Inferior parietal cortex (tissue), 1 donor: Measurements from ENCODE around the gene PCMTD2.

ENCODE experiments used
- DNase-seq: peaks from one replicate; pipeline ENCODE4 v3.0.0-alpha.2; 2016; ENCODE audit errors: extremely low spot score

Gene PCMTD2

GRCh38 chr20:64256282-64256935, 861 bp downstream of the PCMTD2 start:
- DNase-seq: no peak

DNA sequence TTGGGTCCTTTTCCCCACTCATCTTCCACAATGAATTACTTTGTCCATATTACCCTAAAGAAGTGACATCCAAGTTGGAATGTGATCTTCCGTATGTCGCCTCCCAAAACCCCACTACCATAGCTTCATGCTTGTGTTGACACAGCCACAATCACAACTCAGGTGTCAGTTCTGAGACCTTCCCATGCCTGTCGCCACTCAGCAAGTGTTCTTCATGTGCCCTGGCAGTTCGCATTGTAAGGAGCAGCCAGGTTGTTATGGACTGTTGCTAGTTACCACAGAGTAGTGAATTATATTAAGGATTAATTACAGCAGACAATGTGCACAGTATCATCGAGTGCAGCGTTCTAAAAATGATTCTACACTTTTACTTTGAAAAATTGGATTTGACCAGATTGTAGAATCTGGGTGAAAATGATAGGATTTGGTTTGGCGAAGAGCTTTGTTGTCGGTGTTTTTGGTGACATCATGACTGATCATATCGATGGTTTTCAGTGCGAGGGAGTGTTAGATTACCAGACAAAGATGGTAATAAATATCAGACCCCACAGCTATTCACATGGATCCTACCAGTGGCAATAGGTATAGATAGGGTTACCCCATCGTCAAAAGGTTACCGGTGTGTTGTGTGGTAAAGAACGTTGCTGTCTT, 1.7 kb downstream of the PCMTD2 start:
- no peak for DNase-seq

GRCh38 chr20:64258071-64258823, 2.7 kb downstream of the PCMTD2 start:
- DNase-seq: no peak

DNA sequence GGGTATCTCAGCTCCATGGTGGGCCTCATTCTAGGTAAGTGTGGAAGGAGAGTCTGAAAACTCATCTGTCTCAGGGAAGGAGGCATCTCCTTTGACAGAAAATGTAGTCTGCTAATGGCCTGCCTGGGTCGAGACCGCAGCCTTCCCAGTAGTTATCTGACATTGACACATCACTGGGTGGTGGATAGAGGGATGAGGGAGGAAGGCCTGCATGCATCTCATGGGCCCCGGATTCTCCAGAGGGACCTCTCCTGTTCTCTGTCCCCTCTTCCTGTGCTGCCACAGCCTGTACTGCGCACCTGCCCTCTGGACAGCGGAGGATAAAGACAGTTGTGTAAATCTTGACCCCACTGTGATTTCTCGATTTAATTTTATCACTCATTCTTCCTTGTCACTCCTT, 4.7 kb downstream of the PCMTD2 start:
- no peak for DNase-seq

DNA sequence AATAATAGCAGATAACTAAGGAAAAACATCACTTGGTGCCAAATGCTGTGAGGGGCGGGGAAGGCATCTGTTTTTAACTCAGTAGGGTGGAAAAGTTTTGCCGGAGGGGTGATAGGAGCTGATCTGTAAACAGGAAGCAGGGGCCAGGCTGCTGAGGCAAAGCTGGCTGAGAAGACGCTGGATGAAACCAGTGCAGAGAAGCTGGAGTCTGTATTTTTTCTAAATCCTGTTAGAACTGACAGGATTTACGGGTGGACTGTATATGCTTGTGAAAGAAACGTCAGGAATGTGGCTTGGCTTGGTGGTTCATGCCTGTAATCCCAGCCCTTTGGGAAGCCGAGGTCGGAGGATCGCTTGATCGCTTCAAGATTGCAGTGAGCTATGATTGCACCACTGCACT, 5.6 kb downstream of the PCMTD2 start:
- no peak for DNase-seq

DNA sequence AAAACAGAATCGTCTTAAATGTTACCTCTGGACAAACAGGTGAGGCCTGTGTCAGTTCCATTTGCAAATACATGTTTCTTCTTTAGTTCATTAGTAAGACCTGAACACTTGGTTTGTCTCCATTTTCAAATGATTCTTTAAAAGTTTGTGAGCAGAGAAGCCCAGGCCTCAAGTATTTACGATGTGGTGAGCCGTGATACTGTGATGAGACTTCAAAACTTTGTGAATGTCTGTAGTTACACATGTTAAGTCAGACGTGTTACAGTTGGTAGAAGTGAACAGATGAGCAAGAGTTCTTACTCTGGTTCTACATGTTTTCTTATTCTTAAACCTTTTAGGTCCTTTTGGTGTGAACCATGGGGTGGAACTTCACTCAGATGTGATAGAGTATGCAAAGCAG, 8.5 kb downstream of the PCMTD2 start:
- DNase-seq: no peak

- DNase-seq: no peak
Observed at GRCh38 chr20:64265201-64265600, 9.7 kb downstream of the PCMTD2 start.

DNA sequence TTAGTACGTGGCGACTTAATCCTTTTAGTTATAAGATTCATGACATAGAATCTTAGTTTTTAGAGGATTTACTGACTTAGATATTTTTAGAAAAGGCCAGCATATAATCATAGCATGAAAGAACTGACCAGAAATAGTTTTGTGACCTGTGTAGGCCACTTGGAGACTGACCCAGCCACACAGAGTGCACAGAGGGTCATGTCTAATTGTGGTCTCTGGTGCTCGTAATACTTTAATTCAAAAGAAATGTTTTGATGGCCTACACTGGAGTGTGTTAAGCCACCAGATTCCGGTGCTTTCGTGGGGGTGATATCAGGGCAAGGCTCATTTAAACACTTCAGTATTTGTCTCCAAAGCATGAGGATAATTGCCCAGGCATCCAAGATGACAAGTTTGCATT, 11.4 kb downstream of the PCMTD2 start:
- no peak for DNase-seq

GRCh38 chr20:64268174-64268573, 12.6 kb downstream of the PCMTD2 start:
- DNase-seq: no peak

- no peak for DNase-seq
Observed at GRCh38 chr20:64269604-64270411, 14.3 kb downstream of the PCMTD2 start.

GRCh38 chr20:64271636-64272035, 16.1 kb downstream of the PCMTD2 start:
- DNase-seq: no peak

- DNase-seq: no peak
Observed at GRCh38 chr20:64273109-64273508, 17.6 kb downstream of the PCMTD2 start.

- no peak for DNase-seq
Observed at GRCh38 chr20:64276817-64277216, 21.3 kb downstream of the PCMTD2 start.

- no peak for DNase-seq
Observed at GRCh38 chr20:64277571-64278316, 22.2 kb downstream of the PCMTD2 start.

GRCh38 chr20:64278317-64278681, 22.8 kb downstream of the PCMTD2 start:
- DNase-seq: no peak

DNA sequence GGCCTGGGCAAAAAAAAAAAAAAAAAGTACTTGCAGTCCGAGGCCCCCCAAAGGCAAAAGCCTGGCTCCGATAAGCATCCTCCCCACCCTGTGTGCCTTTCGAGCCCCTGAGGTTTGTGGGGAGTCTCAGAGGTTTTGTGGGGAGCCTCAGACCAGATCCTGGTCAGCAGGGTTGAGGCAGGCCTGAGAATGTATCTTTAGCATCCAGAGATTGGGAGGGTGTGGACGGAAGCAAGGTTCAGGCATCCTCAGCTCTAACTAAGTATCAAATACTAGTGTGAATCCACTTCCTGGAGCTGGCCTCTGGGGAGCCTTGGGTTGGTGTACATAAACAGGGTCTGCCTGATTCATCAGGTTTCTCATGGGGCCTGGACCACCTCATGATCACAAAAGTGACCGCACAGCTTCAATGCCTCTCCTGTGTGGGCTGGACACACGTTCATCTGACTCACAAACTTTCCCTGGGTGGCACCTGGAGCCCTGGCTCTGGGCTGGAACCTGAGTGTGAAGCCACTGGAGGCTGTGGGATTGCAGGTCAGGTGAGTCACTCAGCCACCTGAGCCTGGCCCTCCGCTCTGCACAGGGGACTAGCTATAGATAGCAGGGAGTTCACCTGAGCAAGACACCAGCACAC, 24.4 kb downstream of the PCMTD2 start:
- no peak for DNase-seq

GRCh38 chr20:64280460-64280843, 24.9 kb downstream of the PCMTD2 start:
- no peak for DNase-seq

DNA sequence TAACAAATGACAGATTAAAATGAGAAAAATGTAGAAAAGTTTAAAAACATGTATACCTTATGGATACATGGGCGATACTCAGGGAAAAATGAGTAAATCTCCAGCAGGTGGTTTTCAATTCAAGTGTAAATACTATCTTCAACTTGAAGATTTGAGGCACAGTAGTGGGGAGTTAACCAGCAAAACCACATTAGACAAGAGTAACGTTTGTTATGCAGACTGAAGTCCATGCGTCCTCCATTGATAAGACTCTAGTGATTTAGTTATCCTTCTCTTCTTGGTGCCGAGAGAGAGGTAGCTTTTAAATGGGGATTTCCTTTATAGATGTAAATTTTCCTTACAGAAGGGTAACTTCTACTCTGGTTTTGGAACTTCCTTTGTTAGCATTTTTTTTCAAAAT, 28.1 kb downstream of the PCMTD2 start:
- DNase-seq: no peak

DNA sequence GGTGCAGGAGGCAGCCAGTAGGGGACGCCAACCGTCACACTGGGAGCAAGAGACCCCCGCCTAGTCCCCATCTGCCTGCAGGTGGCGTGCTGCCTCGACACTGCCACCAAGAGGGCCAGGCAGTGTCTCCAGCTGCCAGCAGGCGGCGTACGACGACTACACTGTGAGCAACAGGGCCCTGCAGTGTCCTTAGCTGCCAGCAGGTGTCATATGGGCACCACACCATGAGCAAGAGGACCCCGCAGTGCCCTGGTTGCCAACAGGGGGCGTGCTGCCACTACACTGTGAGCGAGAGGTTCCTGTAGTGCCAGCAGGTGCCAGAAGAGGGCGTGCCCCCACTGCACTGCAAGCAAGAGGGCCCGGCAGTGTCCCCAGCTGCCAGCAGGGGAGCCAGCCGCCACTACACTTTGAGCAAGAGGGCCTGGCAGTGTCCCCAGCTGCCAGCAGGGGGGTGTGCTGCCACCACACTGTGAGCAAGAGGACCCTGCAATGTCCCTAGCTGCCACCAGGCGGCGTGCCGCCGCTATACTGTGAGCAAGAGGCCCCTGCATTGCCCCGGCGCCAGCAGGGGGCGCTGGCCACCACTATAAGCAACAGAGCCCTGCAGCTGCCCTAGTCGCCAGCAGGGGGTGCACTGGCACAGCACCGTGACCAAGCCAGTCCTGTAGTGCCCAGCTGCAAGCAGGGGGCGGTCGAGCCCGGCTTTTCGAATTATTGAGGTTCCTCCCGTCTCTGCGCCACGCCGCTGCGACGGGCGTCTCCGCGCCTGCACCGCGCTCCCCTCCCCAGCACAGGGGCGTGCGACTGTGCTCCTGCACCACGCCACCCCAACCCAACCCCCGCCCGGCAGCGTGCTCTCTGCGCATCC, 30.3 kb downstream of the PCMTD2 start:
- DNase-seq: peak; percentile 47
